Measurements from ENCODE around the gene EVI5. TPM values are rescaled to one million over a fixed set of nuclear protein-coding genes. Genes with fewer than 3 reads are reported as not detected.

The EVI5 gene
- total RNA-seq, 3 donors from 2014 or later = 28.0 to 38.7 (median 31.2) TPM

GRCh38 chr1:92708368-92708950 lies 76.4 kb downstream of the EVI5 start:
- no peaks in the 10 kb centered on the region for H3K9me3 ChIP-seq
- no peaks in the 10 kb centered on the region for H3K36me3 ChIP-seq
- no peak for DNase-seq (ENCODE audit: low spot score in 2 of 2)
- H3K27ac ChIP-seq = no peak overlapping the region
- H3K4me1 ChIP-seq = no peaks in the 10 kb centered on the region
- intact Hi-C loops (cut with DNase I; ENCODE audit: low total_unique reads) = no loop called here
- no peak overlapping the region for H3K4me3 ChIP-seq
- H3K27me3 ChIP-seq = no peaks in the 10 kb centered on the region
- TF ChIP-seq CTCF (IDR thresholded peaks at IDR 0.05) = no peak
- no peak for TF ChIP-seq POLR2AphosphoS5 (IDR thresholded peaks at IDR 0.05)
- no peak for TF ChIP-seq POLR2A (IDR thresholded peaks at IDR 0.05)

GRCh38 chr1:92707709-92708108 lies 77.2 kb downstream of the EVI5 start:
- intact Hi-C loops (cut with DNase I; ENCODE audit: low total_unique reads) = no loop called here
- no peaks in the 10 kb centered on the region for H3K4me1 ChIP-seq
- no peak for DNase-seq (ENCODE audit: low spot score in 2 of 2)
- no peaks in the 10 kb centered on the region for H3K9me3 ChIP-seq
- H3K27ac ChIP-seq = no peak overlapping the region
- H3K36me3 ChIP-seq = no peaks in the 10 kb centered on the region
- TF ChIP-seq CTCF (IDR thresholded peaks at IDR 0.05) (no peak), POLR2AphosphoS5 (IDR thresholded peaks at IDR 0.05) (no peak), POLR2A (IDR thresholded peaks at IDR 0.05) (no peak)
- no peak overlapping the region for H3K4me3 ChIP-seq
- no peaks in the 10 kb centered on the region for H3K27me3 ChIP-seq

- Histone ChIP-seq H3K4me3 (no peak overlapping the region), H3K9me3 (no peaks in the 10 kb centered on the region), H3K36me3 (no peaks in the 10 kb centered on the region), H3K27ac (no peak overlapping the region), H3K27me3 (no peaks in the 10 kb centered on the region), H3K4me1 (no peaks in the 10 kb centered on the region)
- intact Hi-C loops (cut with DNase I; ENCODE audit: low total_unique reads) = no loop called here
- TF ChIP-seq CTCF (IDR thresholded peaks at IDR 0.05) = no peak
- TF ChIP-seq POLR2AphosphoS5 (IDR thresholded peaks at IDR 0.05) = no peak
- TF ChIP-seq POLR2A (IDR thresholded peaks at IDR 0.05) = no peak
- DNase-seq (ENCODE audit: low spot score in 2 of 2) = no peak
Observed at GRCh38 chr1:92707292-92707691, 77.6 kb downstream of the EVI5 start.

- Histone ChIP-seq H3K27me3 (no peaks in the 10 kb centered on the region), H3K4me3 (no peak overlapping the region), H3K9me3 (no peaks in the 10 kb centered on the region), H3K4me1 (no peaks in the 10 kb centered on the region), H3K27ac (no peak overlapping the region), H3K36me3 (no peaks in the 10 kb centered on the region)
- no peak for DNase-seq (ENCODE audit: low spot score in 2 of 2)
- TF ChIP-seq CTCF (IDR thresholded peaks at IDR 0.05) (no peak), POLR2AphosphoS5 (IDR thresholded peaks at IDR 0.05) (no peak), POLR2A (IDR thresholded peaks at IDR 0.05) (no peak)
- intact Hi-C loops (cut with DNase I; ENCODE audit: low total_unique reads) = no loop called here
Observed at GRCh38 chr1:92705446-92705845, 79.5 kb downstream of the EVI5 start.

- no peak overlapping the region for H3K4me3 ChIP-seq
- intact Hi-C loops (cut with DNase I; ENCODE audit: low total_unique reads) = no loop called here
- H3K36me3 ChIP-seq = no peaks in the 10 kb centered on the region
- H3K27ac ChIP-seq = no peak overlapping the region
- DNase-seq (ENCODE audit: low spot score in 2 of 2) = no peak
- H3K9me3 ChIP-seq = no peaks in the 10 kb centered on the region
- no peaks in the 10 kb centered on the region for H3K4me1 ChIP-seq
- H3K27me3 ChIP-seq = no peaks in the 10 kb centered on the region
- TF ChIP-seq CTCF (IDR thresholded peaks at IDR 0.05) (no peak), POLR2A (IDR thresholded peaks at IDR 0.05) (no peak), POLR2AphosphoS5 (IDR thresholded peaks at IDR 0.05) (no peak)
Observed at GRCh38 chr1:92701147-92701546, 83.8 kb downstream of the EVI5 start.

All from breast epithelium (tissue), 4 donors.